ENCODE measurements around the gene ACER2.
"Not testable (repeated sequence)": the region's sequence is repeated elsewhere in the genome, so short reads cannot be mapped to it uniquely, and the experiment has no call there.

Gene ACER2

DNA sequence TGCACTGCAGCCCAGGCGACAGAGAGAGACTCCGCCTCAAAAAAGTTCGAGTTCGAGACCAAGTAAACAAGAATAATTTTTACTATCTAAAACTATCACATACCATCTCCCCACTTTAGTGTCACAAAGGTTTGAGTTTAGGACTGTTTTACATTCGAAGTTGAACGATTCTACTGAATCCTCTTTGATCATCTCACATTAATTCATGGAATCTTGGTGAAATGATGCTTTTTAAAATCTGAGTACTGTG is 28.1 kb upstream of the ACER2 start:
- ChIA-PET CTCF (no interaction called here), POLR2A (no interaction called here)
- TF ChIP-seq NFRKB (IDR thresholded peaks at IDR 0.05) (no peak), L3MBTL2 (conservative IDR thresholded peaks at IDR 0.05) (no peak), CTBP1 (IDR thresholded peaks at IDR 0.05; ENCODE audit: borderline replicate concordance) (no peak), TARDBP (IDR thresholded peaks at IDR 0.05) (no peak), ELF4 (IDR thresholded peaks at IDR 0.05) (no peak), LEF1 (IDR thresholded peaks at IDR 0.05; ENCODE audit: borderline replicate concordance) (no peak), ARNT (IDR thresholded peaks at IDR 0.05) (no peak), ZNF384 (IDR thresholded peaks at IDR 0.05) (no peak), FOXA1 (IDR thresholded peaks at IDR 0.05) (no peak), FOXK2 (IDR thresholded peaks at IDR 0.05) (no peak), HDGF (IDR thresholded peaks at IDR 0.05; ENCODE audit: borderline replicate concordance) (no peak), SUZ12 (IDR thresholded peaks at IDR 0.05) (no peak)
- TF ChIP-seq, protein P1, sequence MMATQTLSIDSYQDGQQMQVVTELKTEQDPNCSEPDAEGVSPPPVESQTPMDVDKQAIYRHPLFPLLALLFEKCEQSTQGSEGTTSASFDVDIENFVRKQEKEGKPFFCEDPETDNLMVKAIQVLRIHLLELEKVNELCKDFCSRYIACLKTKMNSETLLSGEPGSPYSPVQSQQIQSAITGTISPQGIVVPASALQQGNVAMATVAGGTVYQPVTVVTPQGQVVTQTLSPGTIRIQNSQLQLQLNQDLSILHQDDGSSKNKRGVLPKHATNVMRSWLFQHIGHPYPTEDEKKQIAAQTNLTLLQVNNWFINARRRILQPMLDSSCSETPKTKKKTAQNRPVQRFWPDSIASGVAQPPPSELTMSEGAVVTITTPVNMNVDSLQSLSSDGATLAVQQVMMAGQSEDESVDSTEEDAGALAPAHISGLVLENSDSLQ (IDR thresholded peaks at IDR 0.05), result no peak
- DNase-seq (ENCODE audit: extremely low spot score), result no peak

DNA sequence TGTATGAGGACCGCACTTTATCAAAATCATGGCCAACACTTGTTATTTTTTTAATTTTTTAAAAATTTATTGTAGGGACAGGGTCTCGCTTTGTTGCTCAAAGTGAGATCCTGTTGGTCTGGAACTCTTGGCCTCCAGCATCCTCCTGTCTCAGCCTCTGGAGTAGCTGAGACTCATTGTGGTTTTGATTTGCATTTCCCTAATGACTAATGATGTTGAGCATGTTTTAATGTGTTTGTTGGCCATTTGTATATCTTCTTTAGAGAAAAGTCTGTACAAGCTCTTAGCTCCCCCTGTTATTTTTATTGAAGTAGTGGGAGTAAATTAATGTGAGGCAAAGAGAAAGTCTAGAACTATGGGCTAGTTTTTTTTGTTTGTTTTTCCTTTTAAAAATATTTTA is 27.2 kb upstream of the ACER2 start:
- POLR2A ChIA-PET, result no interaction called here
- CTCF ChIA-PET, result no interaction called here
- DNase-seq (ENCODE audit: extremely low spot score), result no peak
- TF ChIP-seq CTBP1 (IDR thresholded peaks at IDR 0.05; ENCODE audit: borderline replicate concordance) (no peak), NFRKB (IDR thresholded peaks at IDR 0.05) (no peak), SP1 (IDR thresholded peaks at IDR 0.05) (no peak), FOXA1 (IDR thresholded peaks at IDR 0.05) (no peak), ARNT (IDR thresholded peaks at IDR 0.05) (no peak), ZNF384 (IDR thresholded peaks at IDR 0.05) (no peak), SUZ12 (IDR thresholded peaks at IDR 0.05) (no peak), ELF4 (IDR thresholded peaks at IDR 0.05) (no peak)

DNA sequence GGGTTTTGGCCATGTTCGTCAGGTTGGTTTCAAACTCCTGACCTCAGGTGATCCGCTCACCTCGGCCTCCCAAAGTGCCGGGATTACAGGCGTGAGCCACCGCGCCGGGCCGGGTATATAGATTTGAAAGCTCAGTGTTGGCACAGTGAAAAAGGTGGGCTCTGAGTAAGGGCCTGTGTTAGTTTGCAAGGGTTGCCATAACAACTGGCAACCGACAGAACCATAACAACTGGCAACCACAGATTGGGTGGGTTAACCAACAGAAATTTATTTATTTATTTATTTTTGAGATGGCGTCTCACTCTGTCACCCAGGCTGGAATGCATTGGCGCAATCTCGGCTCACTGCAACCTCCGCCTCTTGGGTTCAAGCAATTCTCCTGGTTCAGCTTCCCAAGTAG is 23.6 kb upstream of the ACER2 start:
- CTCF ChIA-PET; POLR2A ChIA-PET; DNase-seq (ENCODE audit: extremely low spot score): not testable (repeated sequence)

- no peak for DNase-seq (ENCODE audit: extremely low spot score)
- TF ChIP-seq SUZ12 (IDR thresholded peaks at IDR 0.05) (no peak), TARDBP (IDR thresholded peaks at IDR 0.05) (no peak), L3MBTL2 (conservative IDR thresholded peaks at IDR 0.05) (no peak), BHLHE40 (IDR thresholded peaks at IDR 0.05; ENCODE audit: borderline replicate concordance) (no peak), ZNF384 (IDR thresholded peaks at IDR 0.05) (no peak), FOXK2 (IDR thresholded peaks at IDR 0.05) (no peak), HDGF (IDR thresholded peaks at IDR 0.05; ENCODE audit: borderline replicate concordance) (no peak), ELF4 (IDR thresholded peaks at IDR 0.05) (no peak), FOXA1 (IDR thresholded peaks at IDR 0.05) (no peak), LEF1 (IDR thresholded peaks at IDR 0.05; ENCODE audit: borderline replicate concordance) (no peak), FOXM1 (IDR thresholded peaks at IDR 0.05; ENCODE audit: borderline replicate concordance) (no peak), NFRKB (IDR thresholded peaks at IDR 0.05) (no peak), ARNT (IDR thresholded peaks at IDR 0.05) (no peak), SP1 (IDR thresholded peaks at IDR 0.05) (no peak), CTBP1 (IDR thresholded peaks at IDR 0.05; ENCODE audit: borderline replicate concordance) (no peak)
- TF ChIP-seq, protein P1 (IDR thresholded peaks at IDR 0.05), result no peak
- CTCF ChIA-PET, result no interaction called here
- POLR2A ChIA-PET, result no interaction called here
These were observed 22.9 kb upstream of the ACER2 start for GRCh38 chr9:19385786-19386501.

DNA sequence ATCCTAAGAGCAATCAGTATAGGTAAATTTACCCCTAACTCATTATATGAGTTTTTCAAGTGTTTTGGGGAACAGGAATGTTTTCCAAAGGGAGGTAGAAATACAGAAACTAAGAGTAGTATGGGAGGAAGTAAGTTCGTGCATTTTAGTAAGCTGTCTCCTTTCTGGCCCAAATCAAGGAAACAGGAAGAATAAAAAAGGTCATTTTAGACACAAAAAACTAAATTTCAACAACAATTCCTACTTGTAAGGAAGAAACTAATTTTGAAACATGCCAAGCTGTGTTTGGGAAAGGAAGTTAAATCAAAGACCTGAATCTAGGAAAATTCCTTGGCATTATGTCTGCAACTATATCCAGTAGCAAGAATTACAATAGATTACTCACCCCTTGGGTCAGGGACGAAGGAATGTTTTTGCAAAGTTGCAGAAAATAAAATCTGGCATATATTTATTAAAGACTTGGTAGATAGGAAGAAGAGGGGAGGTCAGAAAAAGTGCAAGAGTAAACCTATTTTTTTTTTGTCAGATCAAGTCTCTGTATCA is 22.2 kb upstream of the ACER2 start:
- DNase-seq (ENCODE audit: extremely low spot score), result no peak
- POLR2A ChIA-PET, result no interaction called here
- TF ChIP-seq L3MBTL2 (conservative IDR thresholded peaks at IDR 0.05), result no peak
- TF ChIP-seq LEF1 (IDR thresholded peaks at IDR 0.05; ENCODE audit: borderline replicate concordance), result no peak
- no peak for TF ChIP-seq FOXK2 (IDR thresholded peaks at IDR 0.05)
- TF ChIP-seq FOXA1 (IDR thresholded peaks at IDR 0.05), result no peak
- TF ChIP-seq NFRKB (IDR thresholded peaks at IDR 0.05), result no peak
- no peak for TF ChIP-seq HDGF (IDR thresholded peaks at IDR 0.05; ENCODE audit: borderline replicate concordance)
- TF ChIP-seq ELF4 (IDR thresholded peaks at IDR 0.05), result no peak
- no peak for TF ChIP-seq TARDBP (IDR thresholded peaks at IDR 0.05)
- TF ChIP-seq ARNT (IDR thresholded peaks at IDR 0.05), result no peak
- no peak for TF ChIP-seq SUZ12 (IDR thresholded peaks at IDR 0.05)
- no peak for TF ChIP-seq ZNF384 (IDR thresholded peaks at IDR 0.05)
- no peak for TF ChIP-seq CTBP1 (IDR thresholded peaks at IDR 0.05; ENCODE audit: borderline replicate concordance)
- TF ChIP-seq, protein P1 (IDR thresholded peaks at IDR 0.05), result no peak
- no peak for TF ChIP-seq SP1 (IDR thresholded peaks at IDR 0.05)
- no peak for TF ChIP-seq FOXM1 (IDR thresholded peaks at IDR 0.05; ENCODE audit: borderline replicate concordance)
- no peak for TF ChIP-seq BHLHE40 (IDR thresholded peaks at IDR 0.05; ENCODE audit: borderline replicate concordance)

GRCh38 chr9:19387317-19387716 is 21.5 kb upstream of the ACER2 start:
- CTCF ChIA-PET, result no interaction called here
- no peak for TF ChIP-seq LEF1 (IDR thresholded peaks at IDR 0.05; ENCODE audit: borderline replicate concordance)
- no peak for TF ChIP-seq BHLHE40 (IDR thresholded peaks at IDR 0.05; ENCODE audit: borderline replicate concordance)
- no peak for TF ChIP-seq NFRKB (IDR thresholded peaks at IDR 0.05)
- TF ChIP-seq L3MBTL2 (conservative IDR thresholded peaks at IDR 0.05), result no peak
- no peak for TF ChIP-seq SP1 (IDR thresholded peaks at IDR 0.05)
- no peak for TF ChIP-seq CTBP1 (IDR thresholded peaks at IDR 0.05; ENCODE audit: borderline replicate concordance)
- TF ChIP-seq ARNT (IDR thresholded peaks at IDR 0.05), result no peak
- TF ChIP-seq ELF4 (IDR thresholded peaks at IDR 0.05), result no peak
- no peak for TF ChIP-seq FOXK2 (IDR thresholded peaks at IDR 0.05)
- no peak for TF ChIP-seq ZNF384 (IDR thresholded peaks at IDR 0.05)
- TF ChIP-seq SUZ12 (IDR thresholded peaks at IDR 0.05), result no peak
- TF ChIP-seq FOXM1 (IDR thresholded peaks at IDR 0.05; ENCODE audit: borderline replicate concordance), result no peak
- TF ChIP-seq FOXA1 (IDR thresholded peaks at IDR 0.05), result no peak
- POLR2A ChIA-PET, result no interaction called here
- no peak for DNase-seq (ENCODE audit: extremely low spot score)

More for the DNA sequence above, 22.2 kb upstream of the ACER2 start:
- CTCF ChIA-PET, result no interaction called here

- CTCF ChIA-PET; DNase-seq (ENCODE audit: extremely low spot score); POLR2A ChIA-PET: not testable (repeated sequence)
These were observed 19.3 kb upstream of the ACER2 start for GRCh38 chr9:19389539-19389938.

Measured in HEK293T (cell line).